ENCODE results near the gene SLBP.
"Not testable (repeated sequence)": the region's sequence is repeated elsewhere in the genome, so short reads cannot be mapped to it uniquely, and the experiment has no call there.

The SLBP gene

GRCh38 chr4:1676605-1677525 is 35.3 kb downstream of the SLBP start:
- no peak overlapping the region for H3K4me3 ChIP-seq (ENCODE audit: low read depth, low read length)
- in situ Hi-C loops (cut with HindIII; ENCODE audit: low sequenced_read_pairs), result no loop called here
- TF ChIP-seq CTCF (IDR thresholded peaks at IDR 0.05; ENCODE audit: low read depth, low read length, missing control alignments), result no peak
- DNase-seq (ENCODE audit: low read depth), result no peak

DNA sequence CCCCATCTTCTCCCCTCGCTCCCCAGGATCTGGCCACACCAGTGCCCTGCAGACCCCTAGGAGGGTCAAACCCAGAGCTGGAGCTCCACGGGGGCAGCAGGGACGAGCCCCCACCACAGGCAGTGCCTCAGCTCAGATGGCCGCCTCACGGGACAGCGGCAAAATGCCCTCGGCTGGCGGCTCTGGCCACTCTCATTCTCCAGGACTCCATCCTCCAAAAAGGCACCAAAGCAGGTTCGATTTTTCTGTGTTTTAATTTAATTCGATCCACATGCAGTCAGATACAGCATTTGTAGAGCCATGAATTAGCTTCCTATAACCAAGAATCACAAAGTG is 36.3 kb downstream of the SLBP start:
- TF ChIP-seq CTCF (IDR thresholded peaks at IDR 0.05; ENCODE audit: low read depth, low read length, missing control alignments), result no peak
- H3K4me3 ChIP-seq (ENCODE audit: low read depth, low read length), result no peak overlapping the region
- DNase-seq (ENCODE audit: low read depth), result no peak
- in situ Hi-C loops (cut with HindIII; ENCODE audit: low sequenced_read_pairs), result no loop called here

- DNase-seq (ENCODE audit: low read depth), result no peak
- in situ Hi-C loops (cut with HindIII; ENCODE audit: low sequenced_read_pairs), result no loop called here
- no peak overlapping the region for H3K4me3 ChIP-seq (ENCODE audit: low read depth, low read length)
- no peak for TF ChIP-seq CTCF (IDR thresholded peaks at IDR 0.05; ENCODE audit: low read depth, low read length, missing control alignments)
Measured at GRCh38 chr4:1675136-1675801, 36.9 kb downstream of the SLBP start.

- in situ Hi-C loops (cut with HindIII; ENCODE audit: low sequenced_read_pairs), result no loop called here
- TF ChIP-seq CTCF (IDR thresholded peaks at IDR 0.05; ENCODE audit: low read depth, low read length, missing control alignments), result no peak
- DNase-seq (ENCODE audit: low read depth), result no peak
- H3K4me3 ChIP-seq (ENCODE audit: low read depth, low read length), result no peak overlapping the region
Measured at GRCh38 chr4:1674682-1675081, 37.4 kb downstream of the SLBP start.

GRCh38 chr4:1673671-1674070 is 38.4 kb downstream of the SLBP start:
- no peak for DNase-seq (ENCODE audit: low read depth)
- in situ Hi-C loops (cut with HindIII; ENCODE audit: low sequenced_read_pairs), result no loop called here
- no peak overlapping the region for H3K4me3 ChIP-seq (ENCODE audit: low read depth, low read length)
- TF ChIP-seq CTCF (IDR thresholded peaks at IDR 0.05; ENCODE audit: low read depth, low read length, missing control alignments), result no peak

GRCh38 chr4:1671011-1671410 is 41.1 kb downstream of the SLBP start:
- H3K4me3 ChIP-seq (ENCODE audit: low read depth, low read length); in situ Hi-C loops (cut with HindIII; ENCODE audit: low sequenced_read_pairs); DNase-seq (ENCODE audit: low read depth): not testable (repeated sequence)

DNA sequence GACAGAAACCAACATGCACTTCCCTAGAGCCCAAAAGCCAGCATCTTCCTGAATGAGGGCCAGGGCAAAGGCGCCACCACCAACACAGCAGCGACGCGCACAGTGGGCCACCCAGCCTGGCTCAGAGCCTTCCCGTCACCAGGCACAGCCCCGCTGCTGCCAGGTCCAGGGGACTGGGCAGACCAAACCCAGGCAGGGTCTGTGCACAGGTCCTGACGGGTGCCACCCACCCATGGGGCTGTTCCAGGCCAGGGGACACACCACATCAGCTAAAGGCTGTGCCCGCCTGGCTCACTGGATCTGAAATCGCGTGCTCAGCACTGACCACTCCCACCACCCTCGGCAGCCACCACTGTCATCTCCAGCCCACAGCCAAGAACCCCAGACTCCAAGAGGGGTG is 41.8 kb downstream of the SLBP start:
- TF ChIP-seq CTCF (IDR thresholded peaks at IDR 0.05; ENCODE audit: low read depth, low read length, missing control alignments), result no peak
- in situ Hi-C loops (cut with HindIII; ENCODE audit: low sequenced_read_pairs), result no loop called here
- no peak for DNase-seq (ENCODE audit: low read depth)
- H3K4me3 ChIP-seq (ENCODE audit: low read depth, low read length), result no peak overlapping the region

Measured in astrocyte of the cerebellum (primary cell).